GM12878 (cell line): Measurements from ENCODE around the gene THBS3.
"Not testable (repeated sequence)": the region's sequence is repeated elsewhere in the genome, so short reads cannot be mapped to it uniquely, and the experiment has no call there.

Experiments
- MXI1 ChIP-seq: fragments of 150-350 bp; IDR thresholded peaks from 2 replicates; pipeline ENCODE4 v1.6.1; 2011; ENCODE audit warnings: low read depth, mild to moderate bottlenecking, inconsistent platforms, low read length, improper control_type of control experiment
- TF ChIP-seq, protein P1 (sequence below), 3 experiments: IDR thresholded peaks in 2 of 3; conservative IDR thresholded peaks in 1 of 3; 2 replicates each; pipeline ENCODE4 v1.5.1; 2011; ENCODE audit warnings: low read depth in 3 of 3, low read length in 3 of 3, mild to moderate bottlenecking in 3 of 3, control low read depth in 2 of 3, moderate library complexity in 2 of 3, inconsistent platforms in 1 of 3, mixed read lengths in 1 of 3; ENCODE audit not compliant: control insufficient read depth in 2 of 3, insufficient read depth in 1 of 3; ENCODE audit errors: extremely low read depth in 1 of 3
- TF ChIP-seq, protein P2 (sequence below): IDR thresholded peaks from 2 replicates; pipeline ENCODE4 v1.6.1; 2011; ENCODE audit warnings: low read depth, mild to moderate bottlenecking, low read length, moderate library complexity, borderline replicate concordance; ENCODE audit errors: extremely low read depth

DNA sequence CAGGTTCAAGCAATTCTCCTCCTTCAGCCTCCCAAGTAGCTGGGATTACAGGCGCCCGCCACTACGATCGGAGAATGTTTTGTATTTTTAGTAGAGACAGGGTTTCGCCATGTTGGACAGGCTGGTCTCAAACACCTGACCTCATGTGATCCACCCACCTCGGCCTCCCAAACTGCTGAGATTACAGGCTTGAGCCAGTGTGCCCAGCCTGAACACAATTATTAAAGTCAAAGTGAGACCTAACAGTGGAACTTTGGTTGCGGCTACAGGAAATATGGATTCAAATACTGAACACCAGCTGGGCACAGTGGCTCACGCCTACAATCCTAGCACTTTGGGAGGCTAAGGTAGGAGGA lies 17.7 kb upstream of the THBS3 start:
- TF ChIP-seq, protein P1, sequence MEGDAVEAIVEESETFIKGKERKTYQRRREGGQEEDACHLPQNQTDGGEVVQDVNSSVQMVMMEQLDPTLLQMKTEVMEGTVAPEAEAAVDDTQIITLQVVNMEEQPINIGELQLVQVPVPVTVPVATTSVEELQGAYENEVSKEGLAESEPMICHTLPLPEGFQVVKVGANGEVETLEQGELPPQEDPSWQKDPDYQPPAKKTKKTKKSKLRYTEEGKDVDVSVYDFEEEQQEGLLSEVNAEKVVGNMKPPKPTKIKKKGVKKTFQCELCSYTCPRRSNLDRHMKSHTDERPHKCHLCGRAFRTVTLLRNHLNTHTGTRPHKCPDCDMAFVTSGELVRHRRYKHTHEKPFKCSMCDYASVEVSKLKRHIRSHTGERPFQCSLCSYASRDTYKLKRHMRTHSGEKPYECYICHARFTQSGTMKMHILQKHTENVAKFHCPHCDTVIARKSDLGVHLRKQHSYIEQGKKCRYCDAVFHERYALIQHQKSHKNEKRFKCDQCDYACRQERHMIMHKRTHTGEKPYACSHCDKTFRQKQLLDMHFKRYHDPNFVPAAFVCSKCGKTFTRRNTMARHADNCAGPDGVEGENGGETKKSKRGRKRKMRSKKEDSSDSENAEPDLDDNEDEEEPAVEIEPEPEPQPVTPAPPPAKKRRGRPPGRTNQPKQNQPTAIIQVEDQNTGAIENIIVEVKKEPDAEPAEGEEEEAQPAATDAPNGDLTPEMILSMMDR (IDR thresholded peaks at IDR 0.05 in 2 of 3, conservative IDR thresholded peaks at IDR 0.05 in 1 of 3; ENCODE audit: control insufficient read depth in 2 of 3, extremely low read depth in 1 of 3, insufficient read depth in 1 of 3, low read depth in 3 of 3, low read length in 3 of 3): not testable (repeated sequence)
- TF ChIP-seq MXI1: not testable (repeated sequence)
- TF ChIP-seq, protein P2, sequence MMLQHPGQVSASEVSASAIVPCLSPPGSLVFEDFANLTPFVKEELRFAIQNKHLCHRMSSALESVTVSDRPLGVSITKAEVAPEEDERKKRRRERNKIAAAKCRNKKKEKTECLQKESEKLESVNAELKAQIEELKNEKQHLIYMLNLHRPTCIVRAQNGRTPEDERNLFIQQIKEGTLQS: not testable (repeated sequence)
